GM20000 (cell line): Measurements from ENCODE around the gene LAMC2.

Source experiments
- DNase-seq: peaks from one replicate; pipeline ENCODE4 v3.0.0; 2012; ENCODE audit warnings: low spot score
- TF ChIP-seq, protein P1 (sequence below): IDR thresholded peaks from 2 replicates; pipeline ENCODE4 v1.5.1; 2012; ENCODE audit warnings: mild to moderate bottlenecking, control low read depth; ENCODE audit errors: extremely low read depth, missing control alignments

LAMC2 gene

DNA sequence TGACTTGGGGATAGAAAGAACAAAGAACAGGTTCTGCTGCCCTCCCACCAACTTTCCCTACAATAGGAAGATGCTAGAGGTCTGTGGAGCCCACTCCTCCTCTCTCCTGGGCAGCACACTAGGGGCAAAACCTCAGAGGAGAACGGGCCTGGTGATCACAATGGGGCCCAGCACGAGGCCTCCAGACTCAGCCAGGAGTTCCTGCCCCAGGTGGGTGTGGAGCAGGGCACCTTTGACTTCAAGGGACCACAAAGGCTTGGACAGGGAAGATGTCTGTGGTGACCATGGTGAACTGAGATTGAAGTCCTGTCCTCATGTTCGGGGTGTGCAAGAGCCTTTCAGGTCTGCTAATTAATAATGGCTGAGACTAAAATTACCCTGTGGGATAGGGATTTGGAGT lies 88.8 kb downstream of the LAMC2 start:
- no peak for DNase-seq
- TF ChIP-seq, protein P1, sequence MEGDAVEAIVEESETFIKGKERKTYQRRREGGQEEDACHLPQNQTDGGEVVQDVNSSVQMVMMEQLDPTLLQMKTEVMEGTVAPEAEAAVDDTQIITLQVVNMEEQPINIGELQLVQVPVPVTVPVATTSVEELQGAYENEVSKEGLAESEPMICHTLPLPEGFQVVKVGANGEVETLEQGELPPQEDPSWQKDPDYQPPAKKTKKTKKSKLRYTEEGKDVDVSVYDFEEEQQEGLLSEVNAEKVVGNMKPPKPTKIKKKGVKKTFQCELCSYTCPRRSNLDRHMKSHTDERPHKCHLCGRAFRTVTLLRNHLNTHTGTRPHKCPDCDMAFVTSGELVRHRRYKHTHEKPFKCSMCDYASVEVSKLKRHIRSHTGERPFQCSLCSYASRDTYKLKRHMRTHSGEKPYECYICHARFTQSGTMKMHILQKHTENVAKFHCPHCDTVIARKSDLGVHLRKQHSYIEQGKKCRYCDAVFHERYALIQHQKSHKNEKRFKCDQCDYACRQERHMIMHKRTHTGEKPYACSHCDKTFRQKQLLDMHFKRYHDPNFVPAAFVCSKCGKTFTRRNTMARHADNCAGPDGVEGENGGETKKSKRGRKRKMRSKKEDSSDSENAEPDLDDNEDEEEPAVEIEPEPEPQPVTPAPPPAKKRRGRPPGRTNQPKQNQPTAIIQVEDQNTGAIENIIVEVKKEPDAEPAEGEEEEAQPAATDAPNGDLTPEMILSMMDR, result no peak

DNA sequence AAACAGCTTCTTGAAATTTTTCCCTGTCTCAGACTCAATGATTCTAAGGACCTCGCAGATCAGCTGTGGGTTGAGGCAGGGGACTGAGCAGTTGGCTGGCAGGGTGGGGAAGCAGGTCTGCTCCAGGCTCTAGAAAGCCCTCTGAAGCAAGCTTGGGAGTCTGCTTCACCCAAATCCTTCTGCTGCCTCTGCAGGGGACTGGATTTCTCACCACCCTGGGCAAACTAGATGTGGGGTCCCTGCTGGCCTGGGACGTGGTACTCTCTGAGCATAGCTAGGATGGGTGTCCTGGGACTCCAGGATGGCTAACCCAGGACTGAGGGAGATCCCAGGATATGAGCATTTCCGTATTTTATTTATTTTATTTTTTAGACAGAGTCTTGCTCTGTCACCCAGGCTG lies 89.3 kb downstream of the LAMC2 start:
- DNase-seq, result no peak
- TF ChIP-seq, protein P1, result no peak

DNA sequence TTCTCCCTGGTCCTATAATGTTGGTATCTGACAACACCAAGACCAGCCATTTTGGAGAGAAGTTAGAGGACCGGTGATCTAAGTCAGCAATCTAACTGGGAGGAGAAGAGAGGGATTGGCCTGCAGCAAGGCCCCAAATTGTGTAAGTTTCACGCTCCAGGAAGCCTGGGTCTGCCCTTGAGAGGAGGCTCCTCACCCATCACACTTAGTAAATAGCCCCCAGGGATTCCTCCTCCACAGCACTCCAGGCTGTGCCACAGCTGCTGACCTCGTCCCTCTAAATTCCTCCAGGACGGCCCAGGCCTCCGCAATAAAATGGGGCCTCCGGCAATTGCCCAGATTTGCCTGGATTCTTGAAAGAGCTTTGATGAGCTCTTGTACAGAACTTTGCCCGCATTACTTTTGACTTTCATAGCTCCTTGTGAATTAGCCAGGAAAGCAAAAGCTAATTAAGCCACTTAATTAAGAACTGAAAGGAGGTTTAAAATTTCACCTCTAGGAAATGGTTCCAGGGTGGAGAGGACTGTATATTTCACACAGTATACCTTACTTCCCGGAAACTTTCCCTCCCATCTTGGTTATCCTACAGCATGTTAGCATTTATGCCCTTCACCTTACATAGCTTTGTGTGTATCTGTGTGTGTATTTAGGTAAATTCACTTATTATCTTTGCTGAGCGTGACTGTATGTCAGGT lies 90.5 kb downstream of the LAMC2 start:
- TF ChIP-seq, protein P1, result no peak
- DNase-seq, result no peak

DNA sequence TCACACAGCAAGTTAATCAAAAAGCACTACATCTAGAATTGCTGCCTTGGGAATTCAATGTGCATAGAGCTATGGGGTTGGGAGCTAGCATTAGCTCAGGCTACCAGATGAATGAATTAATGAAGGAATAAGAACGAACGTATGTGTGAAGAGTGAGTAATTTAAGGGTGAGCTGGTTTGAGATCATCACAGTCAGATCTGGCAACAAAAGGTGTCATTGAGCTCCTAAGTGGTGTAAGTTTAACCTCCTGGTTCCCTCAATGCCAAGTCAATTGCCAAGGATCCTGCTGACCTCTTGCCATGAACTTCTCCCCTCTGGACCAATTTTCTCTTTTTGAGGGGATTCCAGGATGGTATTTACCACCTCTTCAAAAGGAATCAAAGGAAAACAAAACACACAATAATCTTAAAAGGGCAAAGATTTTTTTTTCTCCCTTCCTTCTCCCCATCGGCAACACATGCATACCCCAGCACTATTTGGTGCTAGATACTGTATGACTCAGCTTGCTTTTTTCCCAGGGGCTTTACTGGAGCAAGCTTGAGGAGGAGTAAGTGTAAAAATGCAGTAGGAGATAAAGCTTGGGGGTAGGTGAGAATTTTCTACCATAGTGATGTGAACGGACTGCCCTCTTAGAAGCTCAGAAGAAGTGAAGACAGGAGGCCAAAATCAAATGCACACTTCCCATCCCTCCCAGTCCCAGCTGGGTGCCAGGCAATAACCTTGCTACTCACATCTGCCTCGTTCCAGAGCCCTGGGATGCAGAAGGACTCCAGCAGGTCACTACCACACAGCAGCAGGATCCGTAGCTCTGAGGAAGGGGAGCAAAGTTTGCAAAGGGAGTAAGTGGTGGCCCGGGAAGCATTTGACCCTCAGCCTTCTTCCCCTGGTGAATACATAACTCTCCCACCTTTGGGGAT lies 92.0 kb downstream of the LAMC2 start:
- TF ChIP-seq, protein P1, result no peak
- DNase-seq, result no peak

GRCh38 chr1:183278739-183279591 lies 92.9 kb downstream of the LAMC2 start:
- no peak for DNase-seq
- TF ChIP-seq, protein P1, result no peak

GRCh38 chr1:183279835-183280234 lies 93.8 kb downstream of the LAMC2 start:
- DNase-seq, result no peak

More at GRCh38 chr1:183279835-183280234, 93.8 kb downstream of the LAMC2 start:
- TF ChIP-seq, protein P1, result no peak
